IPS-18a (cell line): Measurements from ENCODE around the gene GABRB2.
"Not testable (repeated sequence)": the region's sequence is repeated elsewhere in the genome, so short reads cannot be mapped to it uniquely, and the experiment has no call there.

Experiments used
- H3K27ac ChIP-seq: one replicate; pipeline ENCODE4 v1.5.1; 2013; ENCODE audit warnings: low read length
- H3K27me3 ChIP-seq: one replicate; pipeline ENCODE4 v1.6.1; 2013; ENCODE audit warnings: mild to moderate bottlenecking, low read length; ENCODE audit not compliant: control insufficient read depth, insufficient read depth
- H3K36me3 ChIP-seq: one replicate; pipeline ENCODE4 v1.6.1; 2013; ENCODE audit warnings: low read depth, low read length; ENCODE audit not compliant: control insufficient read depth
- H3K4me1 ChIP-seq: one replicate; pipeline ENCODE4 v1.6.1; 2013; ENCODE audit warnings: low read depth, low read length; ENCODE audit not compliant: control insufficient read depth
- H3K4me3 ChIP-seq: one replicate; pipeline ENCODE4 v1.5.1; 2013; ENCODE audit warnings: low read length
- H3K9ac ChIP-seq: one replicate; pipeline ENCODE4 v1.6.1; 2013; ENCODE audit warnings: mild to moderate bottlenecking, low read length, moderate library complexity
- H3K9me3 ChIP-seq: one replicate; pipeline ENCODE4 v1.6.1; 2013; ENCODE audit warnings: low read depth, low read length; ENCODE audit not compliant: control insufficient read depth

The GABRB2 gene

GRCh38 chr5:161269125-161269524, 277.4 kb downstream of the GABRB2 start:
- Histone ChIP-seq H3K27ac (no peak overlapping the region), H3K9me3 (no peaks in the 10 kb centered on the region), H3K36me3 (no peaks in the 10 kb centered on the region), H3K9ac (no peak overlapping the region), H3K4me1 (no peaks in the 10 kb centered on the region), H3K4me3 (no peak overlapping the region), H3K27me3 (no peaks in the 10 kb centered on the region)

GRCh38 chr5:161266954-161267353, 279.6 kb downstream of the GABRB2 start:
- Histone ChIP-seq H3K27me3 (no peaks in the 10 kb centered on the region), H3K36me3 (no peaks in the 10 kb centered on the region), H3K9ac (no peak overlapping the region), H3K4me1 (no peaks in the 10 kb centered on the region), H3K9me3 (no peaks in the 10 kb centered on the region), H3K4me3 (no peak overlapping the region), H3K27ac (no peak overlapping the region)

GRCh38 chr5:161265006-161265405, 281.5 kb downstream of the GABRB2 start:
- Histone ChIP-seq H3K9me3 (no peaks in the 10 kb centered on the region), H3K27ac (no peak overlapping the region), H3K36me3 (no peaks in the 10 kb centered on the region), H3K9ac (no peak overlapping the region), H3K4me1 (no peaks in the 10 kb centered on the region), H3K27me3 (no peaks in the 10 kb centered on the region), H3K4me3 (no peak overlapping the region)

- Histone ChIP-seq H3K4me3 (no peak overlapping the region), H3K27me3 (no peaks in the 10 kb centered on the region), H3K27ac (no peak overlapping the region), H3K9ac (no peak overlapping the region), H3K4me1 (peaks cover 3% of the 10 kb centered on the region), H3K9me3 (no peaks in the 10 kb centered on the region), H3K36me3 (no peaks in the 10 kb centered on the region)
Measured at GRCh38 chr5:161263191-161263590, 283.3 kb downstream of the GABRB2 start.

- no peak overlapping the region for H3K9ac ChIP-seq
- no peaks in the 10 kb centered on the region for H3K9me3 ChIP-seq
- no peaks in the 10 kb centered on the region for H3K27me3 ChIP-seq
- no peaks in the 10 kb centered on the region for H3K36me3 ChIP-seq
- no peak overlapping the region for H3K27ac ChIP-seq
- H3K4me3 ChIP-seq: no peak overlapping the region
- H3K4me1 ChIP-seq: peaks cover 9% of the 10 kb centered on the region
Measured at GRCh38 chr5:161261668-161262323, 284.7 kb downstream of the GABRB2 start.

GRCh38 chr5:161258438-161258837, 288.1 kb downstream of the GABRB2 start:
- Histone ChIP-seq H3K27ac (no peak overlapping the region), H3K36me3 (no peaks in the 10 kb centered on the region), H3K4me1 (peaks cover 13% of the 10 kb centered on the region), H3K9me3 (no peaks in the 10 kb centered on the region), H3K9ac (no peak overlapping the region), H3K27me3 (no peaks in the 10 kb centered on the region), H3K4me3 (no peak overlapping the region)

- no peaks in the 10 kb centered on the region for H3K27me3 ChIP-seq
- no peak overlapping the region for H3K4me3 ChIP-seq
- H3K27ac ChIP-seq: no peak overlapping the region
- H3K9ac ChIP-seq: no peak overlapping the region
- no peaks in the 10 kb centered on the region for H3K36me3 ChIP-seq
- peaks cover 13% of the 10 kb centered on the region for H3K4me1 ChIP-seq
- no peaks in the 10 kb centered on the region for H3K9me3 ChIP-seq
Measured at GRCh38 chr5:161256957-161257356, 289.6 kb downstream of the GABRB2 start.

GRCh38 chr5:161252955-161253354, 293.6 kb downstream of the GABRB2 start:
- not testable (repeated sequence) for H3K4me3 ChIP-seq, H3K9ac ChIP-seq, H3K27ac ChIP-seq, H3K9me3 ChIP-seq, H3K4me1 ChIP-seq, H3K36me3 ChIP-seq, H3K27me3 ChIP-seq

- no peak overlapping the region for H3K4me3 ChIP-seq
- H3K27ac ChIP-seq: no peak overlapping the region
- no peaks in the 10 kb centered on the region for H3K9me3 ChIP-seq
- H3K27me3 ChIP-seq: no peaks in the 10 kb centered on the region
- H3K4me1 ChIP-seq: peaks cover 12% of the 10 kb centered on the region
- H3K36me3 ChIP-seq: no peaks in the 10 kb centered on the region
- H3K9ac ChIP-seq: no peak overlapping the region
Measured at GRCh38 chr5:161246749-161247148, 299.8 kb downstream of the GABRB2 start.

- not testable (repeated sequence) for H3K4me3 ChIP-seq, H3K27ac ChIP-seq, H3K9me3 ChIP-seq, H3K9ac ChIP-seq, H3K27me3 ChIP-seq, H3K36me3 ChIP-seq
- H3K4me1 ChIP-seq: peaks cover 12% of the 10 kb centered on the region
Measured at GRCh38 chr5:161245846-161246245, 300.7 kb downstream of the GABRB2 start.
